Omental fat pad (tissue), 4 donors: ENCODE measurements around the gene SHB. TPM values are rescaled to one million over a fixed set of nuclear protein-coding genes. Genes with fewer than 3 reads are reported as not detected.

ENCODE experiments used
- ATAC-seq: fragments of 150-250 bp; one replicate; pipeline ENCODE4 v1.9.1; 2016; ENCODE audit warnings: mild to moderate bottlenecking, moderate library complexity; ENCODE audit not compliant: low FRiP score
- DNase-seq: peaks from one replicate; pipeline ENCODE4 v3.0.0-alpha.2; 2019; ENCODE audit warnings: low spot score
- CTCF ChIP-seq, 3 donors: fragments of 450-650 bp; IDR thresholded peaks; one replicate each; pipeline ENCODE4 v1.5.1; 2016 to 2017; ENCODE audit warnings: antibody characterized with exemption in 3 of 3, mild to moderate bottlenecking in 3 of 3, moderate library complexity in 2 of 3
- total RNA-seq, 4 donors: library from RNA; depleted of rRNA; stranded (reverse); fragments of >200 nt; gene quantifications; one replicate each; pipeline ENCODE4 v1.1.0, GENCODE V29; 2016

Gene SHB
- total RNA-seq, 4 donors from 2014 or later, result 10.4 to 61.6 (median 20.7) TPM

DNA sequence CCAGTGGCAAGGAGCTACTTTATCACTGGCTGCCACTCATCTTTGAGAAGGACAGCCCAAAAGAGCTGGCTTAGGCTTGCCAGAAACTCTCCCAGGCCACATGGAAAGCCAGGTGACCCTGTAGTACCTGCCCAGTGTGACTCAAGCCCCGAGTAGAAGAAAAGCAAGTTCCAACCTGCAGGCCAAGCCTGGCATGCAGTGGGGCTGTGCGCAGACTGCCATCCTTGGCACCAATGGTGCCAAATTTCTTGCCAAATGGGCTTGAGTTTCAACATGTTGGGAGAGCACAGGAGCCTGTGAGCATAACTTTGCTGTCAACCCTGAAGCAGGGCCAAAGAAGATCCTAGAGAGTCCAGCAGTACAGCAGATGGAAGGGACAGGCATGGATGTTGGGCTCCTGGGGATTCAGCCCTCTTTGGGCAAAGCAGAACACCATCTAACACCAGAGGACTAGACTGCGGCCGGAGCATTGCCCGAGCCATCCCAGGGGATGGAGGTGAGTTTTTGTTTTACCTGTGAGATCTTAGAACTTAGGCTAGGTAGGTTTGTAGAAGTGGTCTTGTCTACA lies 27.3 kb upstream of the SHB start:
- ATAC-seq (no peak), DNase-seq (no peak)
- TF ChIP-seq CTCF (IDR thresholded peaks at IDR 0.05), result no peak

DNA sequence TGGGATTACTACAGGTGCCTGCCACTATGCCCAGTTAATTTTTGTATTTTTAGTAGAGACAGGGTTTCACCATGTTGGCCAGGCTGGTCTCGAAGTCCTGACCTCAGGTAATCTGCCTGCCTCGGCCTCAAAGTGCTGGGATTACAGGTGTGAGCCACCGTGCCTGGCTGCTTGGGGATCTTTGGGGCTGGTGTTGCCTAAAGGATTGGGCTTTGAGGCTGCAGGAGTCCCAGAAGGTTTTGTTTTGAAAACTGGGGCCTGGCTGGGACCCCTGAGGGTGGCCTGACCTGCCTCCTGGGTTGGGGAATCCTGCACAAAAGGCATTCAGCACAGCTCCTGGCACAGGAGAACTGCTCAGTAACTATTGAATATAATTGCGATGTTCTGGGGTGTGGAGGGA lies 25.1 kb upstream of the SHB start:
- DNase-seq (no peak), ATAC-seq (no peak)
- no peak for TF ChIP-seq CTCF (IDR thresholded peaks at IDR 0.05)

DNA sequence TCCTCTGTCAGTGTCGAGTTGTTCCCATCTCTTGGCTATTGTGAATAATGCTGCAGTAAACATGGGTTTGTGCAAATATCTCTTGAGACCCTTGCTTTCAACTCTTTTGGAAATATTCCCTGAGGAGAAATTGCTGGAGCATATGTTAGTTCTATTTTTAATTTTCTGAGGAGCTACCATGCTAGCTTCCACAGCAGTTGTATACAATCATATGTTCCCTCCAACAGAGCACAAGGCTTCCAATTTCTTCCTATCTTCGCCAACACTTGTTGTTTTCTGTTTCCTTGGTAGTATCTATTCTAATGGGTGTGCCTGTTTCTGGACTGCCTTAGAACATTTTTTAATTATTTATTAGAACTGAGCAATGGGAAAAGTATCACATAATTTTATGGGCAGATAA lies 23.6 kb upstream of the SHB start:
- DNase-seq, result no peak
- no peak for TF ChIP-seq CTCF (IDR thresholded peaks at IDR 0.05)
- no peak for ATAC-seq

DNA sequence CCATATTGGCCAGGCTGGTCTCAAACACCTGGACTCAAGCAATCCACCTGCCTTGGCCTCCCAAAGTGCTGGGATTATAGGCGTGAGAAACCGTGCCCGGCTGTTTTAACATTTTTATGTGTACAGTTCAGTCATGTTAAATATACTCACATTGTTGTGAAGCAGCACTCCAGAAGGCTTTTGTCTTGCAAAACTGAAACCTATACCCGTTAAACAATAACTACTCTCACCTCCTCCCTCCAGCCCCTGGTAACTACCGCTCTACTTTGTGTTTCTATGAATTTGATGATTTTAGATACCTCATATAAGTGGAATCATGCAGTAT lies 23.1 kb upstream of the SHB start:
- ATAC-seq (no peak), DNase-seq (no peak)
- no peak for TF ChIP-seq CTCF (IDR thresholded peaks at IDR 0.05)

DNA sequence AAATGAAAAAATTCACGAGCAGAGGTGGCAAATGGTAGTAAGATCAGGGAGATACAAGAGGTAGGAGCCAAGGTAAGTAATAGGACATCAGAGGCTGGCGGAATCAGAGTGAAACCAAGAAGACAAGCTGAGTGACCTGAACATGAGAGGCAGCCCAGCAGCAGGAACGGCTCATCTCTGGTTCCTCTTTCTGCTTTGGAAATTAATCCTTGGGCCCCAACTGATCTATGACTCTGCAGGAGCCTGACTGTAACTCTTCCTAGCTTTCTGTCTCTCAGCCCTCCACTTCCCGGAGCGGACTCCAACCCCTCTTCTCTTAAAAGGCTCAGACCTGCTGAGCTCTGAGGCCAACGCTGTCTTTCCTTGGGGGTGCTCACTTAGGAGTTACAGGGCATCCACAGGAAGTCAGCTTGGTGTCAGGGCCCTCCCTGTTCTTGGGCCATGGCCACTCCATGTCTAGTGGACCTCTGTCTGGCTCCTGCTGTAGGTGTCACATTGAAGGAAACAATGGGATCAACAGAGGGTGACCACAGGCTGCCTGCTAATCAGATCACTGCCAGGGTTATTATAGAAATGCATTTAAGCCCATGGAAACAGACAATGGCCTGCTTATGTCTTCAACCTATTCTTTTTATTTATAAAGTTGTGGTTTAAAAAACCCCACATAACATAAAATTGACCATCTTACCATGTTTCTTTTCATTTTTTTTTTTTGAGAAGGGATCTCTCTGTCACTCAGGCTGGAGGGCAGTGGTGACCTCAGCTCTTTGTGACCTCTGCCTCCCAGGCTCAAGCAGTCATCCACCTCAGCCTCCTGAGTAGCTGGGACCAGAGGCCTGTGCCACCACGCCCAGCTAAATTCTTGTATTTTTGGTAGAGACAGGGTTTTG lies 22.5 kb upstream of the SHB start:
- TF ChIP-seq CTCF (IDR thresholded peaks at IDR 0.05), result no peak
- DNase-seq (no peak), ATAC-seq (no peak)

- no peak for DNase-seq
- ATAC-seq, result no peak
- TF ChIP-seq CTCF (IDR thresholded peaks at IDR 0.05), result no peak
Measured at GRCh38 chr9:38090170-38090569, 21.1 kb upstream of the SHB start.
